Activated naive CD8-positive, alpha-beta T cell treated with anti-CD3 and anti-CD28 coated beads, Interleukin-2, amount 10 ng/mL, durations not matched to agents 7 days and 5 days (primary cell): ENCODE results near the gene SPDYE8. TPM values are rescaled to one million over a fixed set of nuclear protein-coding genes. Genes with fewer than 3 reads are reported as not detected.
"Not testable (repeated sequence)": the region's sequence is repeated elsewhere in the genome, so short reads cannot be mapped to it uniquely, and the experiment has no call there.

Source experiments
- ATAC-seq: fragments of 150-1000 bp; cut with Tn5 transposase; one replicate; pipeline ENCODE4 v1.10.0; 2021; ENCODE audit warnings: low read depth, moderate library complexity
- POLR2A ChIA-PET: fragments of 350-600 bp; sonication (Branson Sonifier 250); formaldehyde crosslinking; loops from one replicate; lab custom pipeline; 2021; ENCODE audit warnings: antibody characterized with exemption; lab: Charles Lee
- DNase-seq: peaks from one replicate; pipeline ENCODE4 v3.0.0; 2021
- H3K27ac Mint-ChIP-seq: one replicate; pipeline ENCODE4 v1.8.0; 2022; ENCODE audit warnings: mild to moderate bottlenecking, mixed read lengths
- H3K27me3 Mint-ChIP-seq: one replicate; pipeline ENCODE4 v1.8.0; 2022; ENCODE audit warnings: mild to moderate bottlenecking, moderate library complexity, mixed read lengths
- H3K36me3 Mint-ChIP-seq: one replicate; pipeline ENCODE4 v1.8.0; 2021; ENCODE audit warnings: mild to moderate bottlenecking, mixed read lengths
- H3K4me1 Mint-ChIP-seq: one replicate; pipeline ENCODE4 v1.8.0; 2021; ENCODE audit warnings: mixed read lengths
- H3K4me3 Mint-ChIP-seq: one replicate; pipeline ENCODE4 v1.8.0; 2022; ENCODE audit warnings: mild to moderate bottlenecking, moderate library complexity, mixed read lengths
- H3K9me3 Mint-ChIP-seq: one replicate; pipeline ENCODE4 v1.8.0; 2021; ENCODE audit warnings: mixed read lengths
- total RNA-seq, 2 experiments: library from RNA; stranded (reverse); gene quantifications; one replicate each; pipeline ENCODE4 v1.2.3, GENCODE V29; 2021

Gene SPDYE8
- not detected for total RNA-seq

DNA sequence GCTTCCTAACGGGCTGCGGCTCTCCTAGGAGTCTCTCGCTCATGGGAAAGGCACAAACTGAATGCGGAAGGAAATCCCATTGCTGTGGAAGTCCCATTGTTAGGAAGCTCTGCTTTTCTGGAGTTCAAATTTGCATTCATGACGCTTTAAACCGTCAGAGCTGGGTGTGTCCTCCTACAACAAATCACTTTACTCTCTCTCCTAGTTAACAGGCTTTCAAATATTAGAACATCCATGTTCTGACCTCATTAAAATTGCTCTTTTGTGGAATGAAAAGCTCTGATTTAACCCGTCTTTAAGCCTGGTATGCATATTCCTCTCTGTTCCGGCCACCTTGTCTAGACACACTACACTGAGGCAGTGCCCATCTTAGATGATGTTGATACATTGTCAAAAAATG is at the start of gene SPDYE8:
TSS of gene SPDYE8 (minus strand) at position 101 of the 400 bp plus-strand sequence. CDS start 1,800 bp downstream, outside the sequence.
- H3K36me3 Mint-ChIP-seq, POLR2A ChIA-PET, H3K4me1 Mint-ChIP-seq, H3K27ac Mint-ChIP-seq, H3K27me3 Mint-ChIP-seq, H3K9me3 Mint-ChIP-seq, H3K4me3 Mint-ChIP-seq, DNase-seq, ATAC-seq: not testable (repeated sequence)

GRCh38 chr7:73057811-73058210 is 28.2 kb upstream of the SPDYE8 start, which contains the start of gene SPDYE11:
TSS of gene SPDYE11 (minus strand) at chr7:73057911. CDS start at chr7:73056111, 1,800 bp downstream.
- ATAC-seq, H3K4me3 Mint-ChIP-seq, H3K27me3 Mint-ChIP-seq, POLR2A ChIA-PET, H3K36me3 Mint-ChIP-seq, H3K27ac Mint-ChIP-seq, H3K9me3 Mint-ChIP-seq, H3K4me1 Mint-ChIP-seq, DNase-seq: not testable (repeated sequence)

- peak overlapping the region; percentile 49 for H3K4me3 Mint-ChIP-seq
- POLR2A ChIA-PET = not testable (repeated sequence)
Observed at GRCh38 chr7:73006491-73006890, 23.1 kb downstream of the SPDYE8 start.

GRCh38 chr7:73005693-73006447 is 23.7 kb downstream of the SPDYE8 start:
- Mint-ChIP-seq H3K27ac (peak overlapping the region; percentile 99), H3K4me3 (peak overlapping the region; percentile 93)
- peak; percentile 92 for DNase-seq
- H3K36me3 Mint-ChIP-seq, H3K4me1 Mint-ChIP-seq, POLR2A ChIA-PET, H3K27me3 Mint-ChIP-seq, H3K9me3 Mint-ChIP-seq: not testable (repeated sequence)
- peak; percentile 86 for ATAC-seq

More at GRCh38 chr7:73006491-73006890, 23.1 kb downstream of the SPDYE8 start:
- H3K36me3 Mint-ChIP-seq, H3K27me3 Mint-ChIP-seq, H3K4me1 Mint-ChIP-seq, H3K9me3 Mint-ChIP-seq, H3K27ac Mint-ChIP-seq, DNase-seq, ATAC-seq: not testable (repeated sequence)

DNA sequence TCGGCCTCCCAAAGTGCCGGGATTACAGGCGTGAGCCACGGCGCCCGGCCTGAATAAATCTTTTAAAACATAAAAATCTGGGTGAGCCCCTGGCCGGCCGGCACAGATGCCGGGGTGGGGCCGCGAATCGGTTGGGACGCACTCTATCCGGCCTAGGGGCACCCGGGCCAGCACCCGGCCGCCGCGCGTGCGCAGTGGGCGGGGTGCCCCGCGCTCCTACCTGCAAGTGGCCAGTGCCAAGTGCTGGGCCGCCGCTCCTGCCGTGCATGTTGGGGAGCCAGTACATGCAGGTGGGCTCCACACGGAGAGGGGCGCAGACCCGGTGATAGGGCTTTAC is 24.2 kb downstream of the SPDYE8 start:
- H3K36me3 Mint-ChIP-seq, H3K9me3 Mint-ChIP-seq, POLR2A ChIA-PET, H3K4me1 Mint-ChIP-seq, H3K27me3 Mint-ChIP-seq: not testable (repeated sequence)
- peak overlapping the region; percentile 99 for H3K27ac Mint-ChIP-seq
- ATAC-seq (peak; percentile 87), DNase-seq (peak; percentile 88)
- peak overlapping the region; percentile 93 for H3K4me3 Mint-ChIP-seq

GRCh38 chr7:72997887-72998468 is 31.6 kb downstream of the SPDYE8 start:
- not testable (repeated sequence) for ATAC-seq

GRCh38 chr7:72997447-72997846 is 32.1 kb downstream of the SPDYE8 start:
- H3K9me3 Mint-ChIP-seq, H3K36me3 Mint-ChIP-seq, H3K27ac Mint-ChIP-seq, H3K4me1 Mint-ChIP-seq, H3K27me3 Mint-ChIP-seq, POLR2A ChIA-PET, H3K4me3 Mint-ChIP-seq, DNase-seq, ATAC-seq: not testable (repeated sequence)

More at GRCh38 chr7:72997887-72998468, 31.6 kb downstream of the SPDYE8 start:
- H3K36me3 Mint-ChIP-seq, H3K27me3 Mint-ChIP-seq, POLR2A ChIA-PET, H3K27ac Mint-ChIP-seq, DNase-seq, H3K4me1 Mint-ChIP-seq, H3K9me3 Mint-ChIP-seq, H3K4me3 Mint-ChIP-seq: not testable (repeated sequence)

DNA sequence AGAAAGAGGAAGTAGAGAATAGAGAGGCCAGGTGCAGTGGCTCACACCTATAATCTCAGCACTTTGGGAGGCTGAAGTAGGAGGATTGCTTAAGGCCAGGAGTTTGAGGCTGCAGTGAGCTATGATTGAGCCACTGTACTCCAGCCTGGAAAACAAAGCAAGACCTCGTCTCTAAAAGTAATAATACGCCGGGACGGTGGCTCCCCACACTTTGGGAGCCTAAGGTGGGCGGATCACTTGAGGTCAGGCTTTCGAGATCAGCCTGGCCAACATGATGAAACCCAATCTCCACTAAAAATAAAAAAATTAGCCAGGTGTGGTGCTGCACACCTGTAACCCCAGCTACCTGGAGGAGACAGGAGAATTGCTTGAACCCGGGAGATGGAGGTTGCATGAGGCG is 34.1 kb downstream of the SPDYE8 start:
- H3K36me3 Mint-ChIP-seq, POLR2A ChIA-PET, H3K4me3 Mint-ChIP-seq, H3K4me1 Mint-ChIP-seq, ATAC-seq, H3K27ac Mint-ChIP-seq, DNase-seq, H3K9me3 Mint-ChIP-seq, H3K27me3 Mint-ChIP-seq: not testable (repeated sequence)

DNA sequence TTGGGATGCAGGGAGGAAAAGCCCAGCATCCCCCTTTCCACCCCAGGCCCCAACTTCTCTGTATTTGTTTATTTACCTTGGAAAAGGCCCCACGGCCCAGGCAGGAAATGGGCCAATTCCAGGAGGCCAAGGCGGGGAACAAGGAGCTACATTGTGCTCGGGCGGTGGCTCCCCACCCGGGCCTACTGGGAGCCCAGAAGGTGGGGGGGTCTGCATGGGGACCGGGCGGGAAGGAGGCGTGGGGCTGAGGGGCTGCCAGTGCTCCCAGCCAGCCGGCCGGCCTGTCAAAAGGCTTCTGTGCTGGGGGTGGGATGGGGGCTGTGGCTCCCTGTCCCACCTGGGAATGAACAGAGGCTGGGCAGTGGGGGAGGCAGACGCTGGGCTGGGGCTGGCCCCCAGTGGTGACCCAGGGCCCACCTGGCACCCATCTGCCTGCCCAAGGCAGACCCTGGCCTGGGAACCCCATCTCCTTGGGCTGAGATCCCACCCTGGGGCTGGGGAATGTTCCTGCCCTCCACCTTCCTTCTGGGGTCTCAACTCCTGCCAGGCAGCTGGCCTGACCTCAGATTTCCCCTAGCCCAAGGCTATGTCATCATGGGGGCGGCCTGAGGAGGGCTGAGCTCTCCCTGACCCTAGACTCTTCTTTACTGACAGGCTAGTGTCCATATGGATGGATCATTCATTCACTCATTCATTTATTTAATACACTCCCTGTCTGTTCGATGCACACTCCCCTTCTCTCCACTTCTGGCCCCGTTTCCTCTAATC is 39.2 kb downstream of the SPDYE8 start:
- H3K36me3 Mint-ChIP-seq, H3K4me1 Mint-ChIP-seq, H3K4me3 Mint-ChIP-seq, DNase-seq, POLR2A ChIA-PET, H3K9me3 Mint-ChIP-seq, H3K27me3 Mint-ChIP-seq, H3K27ac Mint-ChIP-seq: not testable (repeated sequence)
- peak; percentile 26 for ATAC-seq

DNA sequence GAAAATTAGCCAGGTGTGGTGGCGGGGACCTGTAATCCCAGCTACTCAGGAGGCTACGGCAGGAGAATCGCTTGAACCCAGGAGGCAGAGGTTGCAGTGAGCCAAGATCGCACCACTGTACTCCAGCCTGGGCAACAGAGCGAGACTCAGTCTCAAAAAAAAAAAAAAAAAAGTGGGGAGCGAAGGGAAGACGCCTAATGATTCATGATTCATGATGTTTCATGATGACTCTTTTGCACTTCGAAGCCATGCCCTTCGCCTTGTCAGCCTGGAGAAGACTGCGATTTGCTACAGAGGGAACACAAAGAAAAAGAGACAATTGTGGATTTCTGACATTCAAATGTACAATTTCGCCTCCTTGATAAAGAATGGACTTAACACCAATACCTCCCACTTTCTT is 47.5 kb downstream of the SPDYE8 start:
- H3K27me3 Mint-ChIP-seq, DNase-seq, ATAC-seq, H3K4me3 Mint-ChIP-seq, H3K4me1 Mint-ChIP-seq, H3K9me3 Mint-ChIP-seq, H3K36me3 Mint-ChIP-seq, H3K27ac Mint-ChIP-seq, POLR2A ChIA-PET: not testable (repeated sequence)

DNA sequence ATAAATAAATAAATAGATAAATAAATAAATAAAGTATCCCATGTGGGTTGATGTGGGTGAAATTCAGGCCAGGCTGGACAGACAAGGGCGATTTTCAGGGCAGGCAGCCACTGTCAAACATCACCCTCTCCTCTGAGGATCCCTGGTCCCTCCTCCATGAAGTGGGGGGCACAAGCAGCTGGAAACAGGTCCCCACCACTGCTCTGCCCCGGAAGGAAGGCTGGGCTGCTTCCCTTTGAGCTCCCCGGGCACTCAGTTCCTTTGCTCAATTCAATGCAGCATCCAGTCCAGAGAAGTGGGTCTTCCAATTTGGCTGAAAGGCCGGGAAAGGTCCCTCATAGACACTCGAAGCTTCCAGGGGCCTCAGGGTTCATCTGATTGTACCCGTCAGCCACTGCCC is 49.2 kb downstream of the SPDYE8 start:
- H3K9me3 Mint-ChIP-seq, H3K27ac Mint-ChIP-seq, ATAC-seq, DNase-seq, POLR2A ChIA-PET, H3K27me3 Mint-ChIP-seq, H3K4me3 Mint-ChIP-seq, H3K36me3 Mint-ChIP-seq, H3K4me1 Mint-ChIP-seq: not testable (repeated sequence)

DNA sequence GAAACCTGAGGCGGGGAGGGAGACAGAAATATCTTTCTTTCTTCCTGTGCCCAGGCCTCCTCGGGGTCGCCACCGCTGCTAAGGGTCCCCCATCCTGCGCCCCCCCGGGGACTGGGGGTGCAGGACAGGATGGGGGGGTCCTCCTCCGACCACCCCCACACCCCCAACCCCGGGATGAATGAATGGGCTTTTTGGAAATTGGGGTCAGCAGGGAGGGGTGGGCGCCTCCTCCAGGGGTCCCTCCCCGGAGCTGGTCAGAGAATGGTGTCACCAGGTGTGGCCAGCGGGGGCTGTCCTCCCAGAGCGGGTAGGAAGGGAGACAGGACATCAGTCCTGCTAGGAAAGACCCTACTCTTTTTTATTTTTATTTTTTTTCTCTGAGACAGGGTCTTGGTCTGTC is 53.1 kb downstream of the SPDYE8 start:
- H3K4me1 Mint-ChIP-seq, H3K27ac Mint-ChIP-seq, ATAC-seq: not testable (repeated sequence)

DNA sequence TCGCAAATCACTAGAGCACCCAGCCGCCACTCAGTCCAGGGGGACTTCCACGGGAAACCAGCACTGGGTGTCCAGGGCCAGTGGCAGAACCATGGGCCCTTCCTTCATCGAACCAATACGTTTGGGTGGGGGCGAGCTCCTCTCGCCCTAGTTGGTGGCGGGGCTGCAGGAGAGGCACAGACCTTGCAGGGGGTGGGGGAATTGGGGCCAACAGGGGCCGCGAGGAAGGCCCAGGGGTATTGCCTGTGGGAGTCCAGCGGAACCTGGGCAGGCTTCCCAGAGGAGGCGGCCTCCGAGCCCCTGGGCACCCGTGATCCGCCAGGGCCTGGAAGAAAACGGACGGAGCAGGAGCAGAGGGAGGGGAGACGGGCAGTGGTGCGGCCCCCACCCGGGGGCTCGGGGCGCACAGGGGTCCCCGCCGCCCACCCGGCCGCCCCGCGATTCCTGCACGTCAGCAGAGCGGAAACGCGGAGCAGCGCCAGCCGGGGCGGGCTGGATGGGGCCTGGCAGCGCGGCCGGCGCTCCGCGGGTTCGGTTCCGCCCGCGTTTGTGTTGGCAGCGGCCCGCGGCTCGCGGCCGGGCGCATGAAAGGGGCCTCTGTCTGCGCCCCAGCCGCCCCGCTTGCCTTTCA is 53.8 kb downstream of the SPDYE8 start:
- ATAC-seq, H3K27ac Mint-ChIP-seq, H3K4me3 Mint-ChIP-seq, H3K36me3 Mint-ChIP-seq, H3K27me3 Mint-ChIP-seq, DNase-seq, H3K4me1 Mint-ChIP-seq, POLR2A ChIA-PET, H3K9me3 Mint-ChIP-seq: not testable (repeated sequence)

More for the DNA sequence above, 53.1 kb downstream of the SPDYE8 start:
- H3K4me3 Mint-ChIP-seq, POLR2A ChIA-PET, DNase-seq, H3K36me3 Mint-ChIP-seq, H3K27me3 Mint-ChIP-seq, H3K9me3 Mint-ChIP-seq: not testable (repeated sequence)
